Vagina (tissue), 2 donors: Measurements from ENCODE around the gene KRTAP19-4. TPM values are rescaled to one million over a fixed set of nuclear protein-coding genes. Genes with fewer than 3 reads are reported as not detected.
"Not testable (repeated sequence)": the region's sequence is repeated elsewhere in the genome, so short reads cannot be mapped to it uniquely, and the experiment has no call there.

Experiments used
- DNase-seq, 2 donors: peaks; one replicate each; pipeline ENCODE4 v3.0.0-alpha.2; 2017; ENCODE audit errors: extremely low spot score in 2 of 2
- H3K27ac ChIP-seq: fragments of 200-600 bp; sonication (generic); one replicate; pipeline ENCODE4 v1.5.1; 2019
- H3K27me3 ChIP-seq: fragments of 200-600 bp; sonication (generic); one replicate; pipeline ENCODE4 v1.5.1; 2019
- H3K36me3 ChIP-seq, 2 donors: fragments of 200-600 bp; sonication (generic); one replicate each; pipeline ENCODE4 v1.5.1; 2017 to 2019
- H3K4me1 ChIP-seq: fragments of 200-600 bp; sonication (generic); one replicate; pipeline ENCODE4 v1.5.1; 2019
- H3K4me3 ChIP-seq, 2 donors: fragments of 200-600 bp; sonication (generic); 1 replicate in 1 of 2; 2 replicates in 1 of 2; pipeline ENCODE4 v1.5.1; 2016 to 2019
- H3K9me3 ChIP-seq: fragments of 200-600 bp; sonication (generic); one replicate; pipeline ENCODE4 v1.5.1; 2019
- CTCF ChIP-seq, 3 experiments: fragments of 450-650 bp in 2 of 3; fragments of 200-600 bp in 1 of 3; sonication (generic) in 1 of 3; IDR thresholded peaks; one replicate each; pipeline ENCODE4 v1.5.1; 2017 to 2019; ENCODE audit warnings: antibody characterized with exemption in 3 of 3, mild to moderate bottlenecking in 2 of 3, moderate library complexity in 2 of 3
- POLR2A ChIP-seq, 2 donors: fragments of 450-650 bp; IDR thresholded peaks; one replicate each; pipeline ENCODE4 v1.6.1; 2017; ENCODE audit warnings: antibody characterized with exemption in 2 of 2, mild to moderate bottlenecking in 2 of 2, moderate library complexity in 2 of 2
- POLR2AphosphoS5 ChIP-seq, 2 donors: sonication (generic); formaldehyde crosslinking; IDR thresholded peaks; one replicate each; pipeline ENCODE4 v1.9.0; 2017; ENCODE audit warnings: antibody characterized with exemption in 2 of 2, mild to moderate bottlenecking in 2 of 2, low read depth in 1 of 2; ENCODE audit not compliant: insufficient read depth in 1 of 2
- intact Hi-C: fragments of 100-400 bp; cut with DNase I; formaldehyde crosslinking; loops from one replicate; pipeline ENCODE4 v1.15.1; 2023
- total RNA-seq: library from RNA; depleted of rRNA; stranded (reverse); fragments of >200 nt; gene quantifications from one replicate; pipeline ENCODE4 v1.2.3, GENCODE V29; 2016

KRTAP19-4 gene
- total RNA-seq = not detected

GRCh38 chr21:30497065-30497464 lies at the start of gene KRTAP19-4:
Gene KRTAP19-4, minus strand, starts transcription at chr21:30497165. Its CDS starts 55 bp downstream, at chr21:30497110.
- Histone ChIP-seq H3K4me1 (no peaks in the 10 kb centered on the region), H3K4me3 (no peak within 1 kb of the TSS), H3K27ac (no peak within 1 kb of the TSS), H3K9me3 (no peaks in the 10 kb centered on the region), H3K27me3 (no peaks in the 10 kb centered on the region), H3K36me3 (no peaks in the 10 kb centered on the region)
- DNase-seq = no peak
- intact Hi-C loops = no loop called here
- TF ChIP-seq CTCF (IDR thresholded peaks at IDR 0.05) = no peak
- TF ChIP-seq POLR2A (IDR thresholded peaks at IDR 0.05) = no peak
- TF ChIP-seq POLR2AphosphoS5 (IDR thresholded peaks at IDR 0.05; ENCODE audit: insufficient read depth in 1 of 2, low read depth in 1 of 2) = no peak

- no peak for TF ChIP-seq POLR2AphosphoS5 (IDR thresholded peaks at IDR 0.05; ENCODE audit: insufficient read depth in 1 of 2, low read depth in 1 of 2)
- TF ChIP-seq CTCF (IDR thresholded peaks at IDR 0.05) = no peak
- no peak for TF ChIP-seq POLR2A (IDR thresholded peaks at IDR 0.05)
- Histone ChIP-seq H3K4me1 (no peaks in the 10 kb centered on the region), H3K27ac (no peak within 1 kb of the TSS), H3K36me3 (no peaks in the 10 kb centered on the region), H3K4me3 (no peak within 1 kb of the TSS), H3K9me3 (no peaks in the 10 kb centered on the region), H3K27me3 (no peaks in the 10 kb centered on the region)
- intact Hi-C loops = no loop called here
- no peak for DNase-seq
These were observed 44.8 kb upstream of the KRTAP19-4 start, which contains the start of gene KRTAP19-6 for GRCh38 chr21:30541764-30542163. Gene KRTAP19-6, minus strand, starts transcription at chr21:30541864. Its CDS starts 31 bp downstream, at chr21:30541833.

GRCh38 chr21:30518876-30519275 lies 21.9 kb upstream of the KRTAP19-4 start:
- Histone ChIP-seq H3K4me1 (no peaks in the 10 kb centered on the region), H3K4me3 (no peak overlapping the region), H3K36me3 (no peaks in the 10 kb centered on the region), H3K27ac (no peak overlapping the region), H3K9me3 (no peaks in the 10 kb centered on the region), H3K27me3 (no peaks in the 10 kb centered on the region)
- TF ChIP-seq POLR2AphosphoS5 (IDR thresholded peaks at IDR 0.05; ENCODE audit: insufficient read depth in 1 of 2, low read depth in 1 of 2) (no peak), CTCF (IDR thresholded peaks at IDR 0.05) (no peak), POLR2A (IDR thresholded peaks at IDR 0.05) (no peak)
- DNase-seq = no peak
- intact Hi-C loops = no loop called here

- DNase-seq = no peak
- Histone ChIP-seq H3K27ac (no peak overlapping the region), H3K27me3 (no peaks in the 10 kb centered on the region), H3K4me1 (no peaks in the 10 kb centered on the region), H3K36me3 (no peaks in the 10 kb centered on the region), H3K4me3 (no peak overlapping the region), H3K9me3 (no peaks in the 10 kb centered on the region)
- TF ChIP-seq POLR2A (IDR thresholded peaks at IDR 0.05) = no peak
- TF ChIP-seq POLR2AphosphoS5 (IDR thresholded peaks at IDR 0.05; ENCODE audit: insufficient read depth in 1 of 2, low read depth in 1 of 2) = no peak
- TF ChIP-seq CTCF (IDR thresholded peaks at IDR 0.05) = no peak
- intact Hi-C loops = no loop called here
These were observed 18.7 kb upstream of the KRTAP19-4 start for GRCh38 chr21:30515681-30516080.

GRCh38 chr21:30505621-30506205 lies 8.7 kb upstream of the KRTAP19-4 start:
- H3K27ac ChIP-seq, H3K4me1 ChIP-seq, intact Hi-C loops, H3K9me3 ChIP-seq, H3K4me3 ChIP-seq, H3K36me3 ChIP-seq, DNase-seq, H3K27me3 ChIP-seq: not testable (repeated sequence)
